Stimulated activated CD8-positive, alpha-beta memory T cell treated with anti-CD3 and anti-CD28 coated beads, Interleukin-2, amount 100 ng/mL, for 1 hour (primary cell): ENCODE results near the gene MYADML2.
"Not testable (repeated sequence)": the region's sequence is repeated elsewhere in the genome, so short reads cannot be mapped to it uniquely, and the experiment has no call there.

Experiments
- DNase-seq, 2 donors: peaks; one replicate each; pipeline ENCODE4 v3.0.0-alpha.2; 2020; ENCODE audit warnings: low read depth in 2 of 2

Gene MYADML2

DNA sequence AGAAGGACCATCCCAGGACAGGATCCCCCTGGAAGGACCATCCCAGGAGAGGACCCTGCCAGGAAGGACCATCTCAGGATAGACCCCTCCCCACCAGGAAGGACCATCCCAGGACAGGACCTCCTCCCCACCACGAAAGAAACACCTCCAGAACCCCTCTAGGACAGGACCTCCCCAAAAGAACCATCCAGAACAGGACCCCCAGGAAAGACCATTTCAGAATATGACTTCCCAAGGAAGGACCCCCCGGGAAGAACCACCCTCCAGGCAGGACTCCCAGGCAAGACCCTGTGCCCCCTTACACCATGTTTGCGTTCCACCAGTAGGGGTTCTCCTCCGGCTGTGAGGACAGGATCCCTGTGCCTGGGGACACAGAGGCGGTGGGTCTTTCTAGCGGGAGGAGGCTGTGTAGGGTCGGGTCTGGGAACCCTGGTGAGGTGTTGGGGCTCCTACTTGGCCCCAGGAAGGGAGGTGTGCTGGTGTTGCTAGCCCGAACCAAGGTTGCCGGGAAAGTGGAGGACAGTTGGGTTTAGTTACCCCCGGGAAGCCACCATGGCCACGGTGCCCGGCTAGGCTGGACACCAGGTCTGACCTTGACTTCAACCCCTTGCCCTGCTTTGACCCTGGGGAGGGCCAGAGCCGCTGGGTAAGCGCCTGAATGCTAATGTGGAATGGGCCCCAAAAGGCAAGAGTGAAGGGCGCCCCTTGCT, 11.8 kb upstream of the MYADML2 start:
- DNase-seq: no peak

GRCh38 chr17:81957691-81958432, 10.8 kb upstream of the MYADML2 start:
- DNase-seq: no peak

DNA sequence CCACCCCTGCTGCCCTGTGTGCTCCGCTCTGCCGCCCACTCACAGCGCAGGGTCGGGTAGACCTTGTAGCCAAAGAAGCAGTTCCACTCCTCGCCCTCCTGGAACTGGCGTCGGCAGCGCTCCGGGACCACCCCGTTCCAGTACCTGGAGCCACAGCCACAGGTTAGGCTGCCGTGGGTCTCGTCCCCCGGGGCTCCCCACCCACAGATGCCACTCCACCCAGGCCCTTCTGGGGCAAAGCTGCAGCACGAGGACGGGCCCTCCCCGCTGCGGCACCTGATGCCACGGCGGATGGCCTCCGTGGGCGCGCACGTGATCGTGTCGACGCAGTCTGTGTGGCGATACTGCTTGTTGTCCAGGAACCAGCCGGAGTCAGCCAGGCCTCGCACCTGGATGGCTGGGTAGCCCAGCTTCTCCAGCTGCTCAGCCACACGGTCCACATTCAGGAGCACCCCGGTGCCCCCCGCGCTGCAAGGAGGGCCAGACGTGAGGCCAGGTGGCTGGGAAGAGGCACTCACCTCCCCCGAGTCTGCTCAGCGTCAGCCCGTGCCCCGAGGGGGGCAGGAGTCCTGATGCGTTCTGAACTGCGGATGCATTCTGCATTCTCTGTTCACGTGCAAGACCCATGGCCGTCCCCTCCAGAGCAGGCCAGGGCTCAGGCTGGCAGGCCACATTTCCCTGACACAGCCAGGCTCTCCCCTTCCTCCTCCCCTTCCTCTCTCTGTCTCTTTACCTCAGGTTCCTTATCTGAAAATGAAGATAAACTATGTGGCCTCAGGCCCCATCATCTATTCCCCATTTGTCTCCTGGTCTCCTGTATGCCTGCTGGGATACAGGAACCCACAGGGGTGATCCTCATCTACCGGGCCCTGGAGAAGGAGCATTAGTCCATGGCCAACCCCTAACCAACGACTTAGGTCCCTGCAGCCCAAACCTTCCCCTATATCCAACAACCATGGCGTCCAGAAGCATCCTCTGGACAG, 9.9 kb upstream of the MYADML2 start:
- DNase-seq: no peak

- no peak for DNase-seq
Observed at GRCh38 chr17:81955756-81956544, 8.9 kb upstream of the MYADML2 start.

DNA sequence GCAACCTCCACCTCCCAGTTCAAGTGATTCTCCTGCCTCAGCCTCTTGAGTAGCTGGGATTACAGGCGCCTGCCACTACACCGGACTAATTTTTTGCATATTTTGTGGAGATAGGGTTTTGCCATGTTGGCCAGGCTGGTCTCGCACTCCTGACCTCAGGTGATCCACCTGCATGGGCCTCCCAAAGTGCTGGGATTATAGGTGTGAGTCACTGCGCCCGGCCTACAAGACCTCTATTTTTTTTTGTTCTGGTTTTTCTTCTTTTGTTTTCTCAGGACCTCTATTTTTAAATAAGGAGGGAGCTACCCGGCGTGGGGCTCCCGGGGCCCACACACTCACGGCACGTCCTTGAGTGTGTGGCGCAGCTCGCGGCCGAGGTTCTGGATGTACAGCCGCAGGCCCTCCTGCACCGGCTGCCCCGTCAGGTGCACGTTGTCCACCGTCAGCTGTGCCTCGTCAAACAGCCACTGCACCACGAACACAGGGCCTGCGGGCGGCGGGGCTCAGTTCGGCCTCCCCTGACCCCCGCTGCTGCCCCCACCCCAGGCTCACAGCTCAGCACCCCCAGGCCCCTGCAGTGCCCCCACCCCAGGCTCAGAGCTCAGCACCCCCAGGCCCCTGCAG, 8.1 kb upstream of the MYADML2 start:
- no peak for DNase-seq

DNA sequence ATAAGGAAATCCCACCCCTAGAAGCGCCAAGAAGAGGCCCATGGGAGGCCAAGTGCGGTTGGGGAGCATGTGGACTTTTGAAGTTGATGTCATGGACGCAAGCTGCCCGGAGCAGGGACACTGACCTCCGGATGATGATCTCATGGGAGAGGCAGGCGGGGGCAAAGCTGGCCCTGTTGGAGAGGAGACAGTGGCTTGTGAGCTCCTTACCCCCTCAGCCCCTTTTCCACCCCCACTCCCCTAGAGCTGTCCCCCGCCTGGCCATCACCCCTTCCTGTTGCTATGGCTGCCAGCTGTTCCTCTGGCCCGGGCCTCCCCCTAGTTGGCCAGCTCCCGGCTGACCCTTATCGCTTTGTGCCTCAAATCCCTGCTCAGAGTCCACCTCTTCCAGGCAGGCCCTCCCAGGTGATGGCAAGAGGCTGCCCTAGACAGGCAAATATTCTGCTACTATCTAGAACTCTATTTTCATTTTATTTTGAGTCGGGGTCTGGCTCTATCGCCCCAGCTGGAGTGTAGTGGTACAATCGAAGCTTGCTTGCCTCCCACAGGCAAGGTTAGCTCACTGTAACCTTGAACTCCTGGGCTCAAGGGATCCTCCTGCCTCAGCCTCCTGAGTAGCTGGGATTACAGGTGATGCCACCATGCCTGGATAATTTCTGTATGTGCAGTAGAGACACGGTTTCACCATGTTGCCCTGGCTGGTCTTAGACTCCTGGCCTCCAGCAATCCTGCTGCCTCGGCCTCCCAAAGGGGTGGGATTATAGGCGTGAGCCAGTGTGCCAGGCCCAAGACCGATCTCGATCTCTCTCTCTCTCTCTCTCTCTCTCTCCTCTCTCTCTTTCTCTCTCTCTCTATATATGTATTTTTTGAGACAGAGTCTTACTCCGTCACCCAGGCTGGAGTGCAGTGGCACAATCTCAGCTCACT, 7.4 kb upstream of the MYADML2 start:
- no peak for DNase-seq

GRCh38 chr17:81953443-81953842, 6.4 kb upstream of the MYADML2 start:
- DNase-seq: not testable (repeated sequence)

DNA sequence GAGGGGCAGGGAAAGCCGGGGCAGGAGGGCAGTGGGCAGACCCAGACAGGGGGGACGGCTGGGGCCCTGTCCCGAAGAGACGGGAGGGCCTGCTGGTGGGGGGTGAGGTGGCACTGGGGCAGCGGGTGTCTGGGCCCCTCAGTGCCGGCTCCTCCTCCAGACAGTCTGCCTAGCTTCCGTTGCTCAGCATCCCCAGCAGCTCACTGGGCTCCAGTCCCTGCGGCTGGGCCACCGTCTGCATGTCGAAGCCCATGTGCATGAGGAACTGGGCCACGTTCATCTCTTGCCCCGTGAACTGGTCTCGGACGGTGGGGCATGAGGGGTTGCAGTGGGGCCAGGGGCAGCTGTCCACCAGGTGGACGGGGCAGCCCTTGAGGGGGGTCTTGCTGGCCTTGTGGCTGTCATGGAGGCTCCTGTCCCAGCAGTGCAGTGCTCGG, 5.8 kb upstream of the MYADML2 start:
- DNase-seq: no peak

DNA sequence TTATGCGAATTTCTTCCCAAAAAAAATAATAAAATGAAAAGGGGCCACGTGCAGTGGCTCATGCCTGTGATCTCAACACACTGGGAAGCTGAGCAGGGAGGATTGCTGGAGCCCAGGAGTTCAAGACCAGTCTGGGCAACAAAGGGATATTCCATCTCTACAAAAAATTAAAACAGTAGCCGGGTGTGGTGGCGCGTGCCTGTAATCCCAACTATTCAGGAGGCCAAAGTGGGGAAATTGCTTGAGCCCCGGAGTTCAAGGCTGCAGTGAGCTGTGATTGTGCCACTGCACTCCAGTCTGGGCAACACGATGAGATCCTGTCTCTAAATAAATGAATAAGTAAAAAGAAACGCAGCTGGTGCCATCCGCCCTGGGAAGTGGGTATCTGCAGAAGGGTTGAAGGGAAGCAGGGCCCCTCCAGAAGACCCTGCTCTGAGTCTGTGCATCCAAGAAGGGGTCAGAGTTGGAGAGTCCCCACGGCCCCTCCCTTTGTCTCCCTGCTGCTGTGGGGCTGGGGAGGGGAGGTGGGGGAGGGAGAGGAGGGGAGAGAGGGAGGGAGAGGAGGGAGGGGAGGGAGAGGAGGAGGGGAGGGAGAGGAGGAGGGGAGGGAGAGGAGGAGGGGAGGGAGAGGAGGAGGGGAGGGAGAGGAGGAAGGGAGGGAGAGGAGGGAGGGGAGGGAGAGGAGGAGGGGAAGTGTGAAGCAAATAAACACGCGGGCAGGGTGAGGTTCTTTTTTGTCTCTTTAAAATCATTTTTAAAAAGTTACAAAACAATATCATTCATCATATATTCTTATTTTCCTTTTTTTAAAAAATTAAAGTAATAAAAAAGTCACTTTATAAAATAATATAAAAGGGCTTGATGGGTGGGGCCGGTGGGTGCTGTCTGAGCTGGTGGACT, 5.0 kb upstream of the MYADML2 start:
- DNase-seq: no peak

DNA sequence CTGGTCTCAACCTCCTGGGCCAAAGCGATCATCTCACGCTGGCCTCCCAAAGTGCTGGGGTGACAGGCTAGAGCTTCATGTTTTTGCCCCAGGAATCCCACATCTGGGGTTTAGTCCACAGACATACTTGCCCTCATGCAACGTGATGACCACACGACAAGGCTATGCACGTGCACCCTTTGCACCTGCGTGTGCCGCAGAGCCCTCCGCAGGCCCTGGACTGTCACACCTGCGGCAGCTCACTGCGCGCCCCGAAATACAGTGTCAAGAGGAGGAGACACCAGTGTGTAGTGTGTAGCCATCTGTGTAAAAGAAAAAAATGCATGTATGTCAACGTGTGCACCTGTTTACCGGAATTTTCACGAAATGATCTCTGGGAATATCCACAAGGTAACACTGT, 3.5 kb upstream of the MYADML2 start:
- DNase-seq: no peak

GRCh38 chr17:81948635-81949378, 1.8 kb upstream of the MYADML2 start:
- DNase-seq: no peak

DNA sequence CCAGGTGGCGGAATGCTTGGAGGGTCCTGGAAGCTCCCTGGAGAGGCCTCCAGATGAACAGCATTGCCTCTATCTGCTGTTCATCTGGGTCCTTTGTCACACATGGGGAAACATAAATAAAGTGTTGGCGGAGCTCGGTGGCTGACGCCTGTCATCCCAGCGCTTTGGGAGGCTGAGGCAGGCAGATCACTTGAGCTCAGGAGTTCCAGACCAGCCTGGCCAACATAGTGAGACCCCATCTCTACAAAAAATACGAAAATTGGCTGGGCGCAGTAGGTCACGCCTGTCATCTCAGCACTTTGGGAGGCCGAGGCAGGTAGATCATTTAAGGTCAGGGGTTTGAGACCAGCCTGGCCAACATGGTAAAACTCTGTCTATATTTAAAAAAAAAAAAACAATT, 2.2 kb downstream of the MYADML2 start:
- DNase-seq: no peak

- DNase-seq: no peak
Observed at GRCh38 chr17:81942167-81942553, 4.9 kb downstream of the MYADML2 start.

DNA sequence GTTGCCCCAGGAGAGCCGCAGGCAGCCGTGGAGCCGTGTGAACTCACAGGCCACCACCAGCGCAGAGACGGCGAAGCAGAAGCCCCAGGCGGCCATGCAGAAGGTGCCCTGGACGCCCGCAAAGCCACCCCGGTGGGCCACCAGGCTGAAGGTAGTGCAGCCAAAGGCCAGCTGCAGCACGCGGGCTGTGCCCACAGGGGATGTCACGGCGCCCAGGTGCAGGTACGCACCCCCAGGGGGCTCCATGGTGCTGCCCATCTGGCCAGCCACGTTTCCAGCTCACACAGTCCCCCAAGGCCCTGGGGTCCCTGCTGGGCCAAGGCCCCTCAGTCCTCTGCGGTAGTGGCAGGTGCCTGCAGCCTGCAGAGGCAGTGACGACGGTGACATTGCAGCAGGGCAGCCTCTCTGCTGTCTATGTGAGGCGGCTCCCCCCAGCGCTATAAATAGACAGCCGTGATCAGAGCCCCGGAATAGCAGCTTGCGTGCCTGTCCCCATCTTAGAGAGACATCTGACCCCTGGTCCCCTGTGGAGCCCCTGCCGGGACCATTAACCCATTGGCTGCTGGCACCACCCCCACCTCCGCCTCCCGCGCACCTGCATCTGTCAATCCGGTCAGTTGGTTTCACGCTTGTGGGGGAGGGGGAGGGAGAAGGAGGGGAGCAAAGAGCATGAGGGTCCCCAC, 5.4 kb downstream of the MYADML2 start:
- no peak for DNase-seq

- DNase-seq: no peak
Observed at GRCh38 chr17:81940538-81941483, 6.2 kb downstream of the MYADML2 start.

- no peak for DNase-seq
Observed at GRCh38 chr17:81939881-81940385, 7.1 kb downstream of the MYADML2 start.
